Liver (tissue), 9 donors: ENCODE measurements around the gene TMEM126B. TPM values are rescaled to one million over a fixed set of nuclear protein-coding genes. Genes with fewer than 3 reads are reported as not detected.

ENCODE experiments used
- DNase-seq: peaks from one replicate; pipeline ENCODE4 v3.0.0-alpha.2; 2017; ENCODE audit warnings: low spot score
- H3K27ac ChIP-seq, 2 donors: one replicate each; pipeline ENCODE4 v1.7.0; 2013; ENCODE audit warnings: inconsistent platforms in 2 of 2, low read length in 2 of 2, control low read depth in 1 of 2, low read depth in 1 of 2, mild to moderate bottlenecking in 1 of 2
- H3K27me3 ChIP-seq, 4 donors: one replicate each; pipeline versions ENCODE4 v1.6.1 to v1.7.0; 2013; ENCODE audit warnings: low read length in 3 of 4, inconsistent platforms in 1 of 4, mild to moderate bottlenecking in 1 of 4, moderate library complexity in 1 of 4; ENCODE audit not compliant: control insufficient read depth in 4 of 4, insufficient read depth in 4 of 4
- H3K36me3 ChIP-seq, 4 donors: one replicate each; pipeline versions ENCODE4 v1.6.1 to v1.7.0; 2013; ENCODE audit warnings: low read length in 3 of 4, mild to moderate bottlenecking in 3 of 4, low read depth in 1 of 4, moderate library complexity in 1 of 4; ENCODE audit not compliant: control insufficient read depth in 4 of 4, insufficient read depth in 3 of 4
- H3K4me1 ChIP-seq, 4 donors: one replicate each; pipeline versions ENCODE4 v1.6.1 to v1.7.0; 2013; ENCODE audit warnings: low read length in 3 of 4, mild to moderate bottlenecking in 3 of 4, moderate library complexity in 1 of 4; ENCODE audit not compliant: control insufficient read depth in 4 of 4, insufficient read depth in 4 of 4
- H3K4me3 ChIP-seq, 3 donors: one replicate each; pipeline versions ENCODE4 v1.6.1 to v1.7.0; 2013; ENCODE audit warnings: low read length in 3 of 3, control low read depth in 1 of 3, low read depth in 1 of 3, mild to moderate bottlenecking in 1 of 3
- H3K9ac ChIP-seq, 2 donors: one replicate each; pipeline ENCODE4 v1.7.0; 2013; ENCODE audit warnings: low read length in 2 of 2, mild to moderate bottlenecking in 2 of 2, moderate library complexity in 2 of 2, control low read depth in 1 of 2, low read depth in 1 of 2
- H3K9me3 ChIP-seq, 4 donors: one replicate each; pipeline versions ENCODE4 v1.6.1 to v1.7.0; 2013; ENCODE audit warnings: low read length in 3 of 4; ENCODE audit not compliant: control insufficient read depth in 4 of 4
- EGR1 ChIP-seq, 2 donors: IDR thresholded peaks; 2 replicates each; pipeline ENCODE4 v1.6.1; 2016 to 2018; ENCODE audit warnings: antibody characterized with exemption in 2 of 2, low read depth in 2 of 2
- FOXA1 ChIP-seq: IDR thresholded peaks from 2 replicates; pipeline ENCODE4 v1.6.1; 2016; ENCODE audit warnings: antibody characterized with exemption
- FOXA2 ChIP-seq: IDR thresholded peaks from 2 replicates; pipeline ENCODE4 v1.6.1; 2016; ENCODE audit warnings: antibody characterized with exemption
- GABPA ChIP-seq, 2 donors: IDR thresholded peaks in 1 of 2; conservative IDR thresholded peaks in 1 of 2; 2 replicates each; pipeline ENCODE4 v1.6.1; 2016; ENCODE audit warnings: antibody characterized with exemption in 2 of 2, mild to moderate bottlenecking in 1 of 2, moderate library complexity in 1 of 2
- HNF4G ChIP-seq: IDR thresholded peaks from 2 replicates; pipeline ENCODE4 v1.6.1; 2016; ENCODE audit warnings: antibody characterized with exemption
- JUND ChIP-seq, 2 donors: IDR thresholded peaks; 2 replicates each; pipeline ENCODE4 v1.6.1; 2016; ENCODE audit warnings: antibody characterized with exemption in 2 of 2
- MAX ChIP-seq: IDR thresholded peaks from 2 replicates; pipeline ENCODE4 v1.6.1; 2016; ENCODE audit warnings: antibody characterized with exemption
- NR2F2 ChIP-seq: IDR thresholded peaks from 2 replicates; pipeline ENCODE4 v1.6.1; 2016; ENCODE audit warnings: antibody characterized with exemption
- RAD21 ChIP-seq, 2 donors: IDR thresholded peaks; 2 replicates each; pipeline ENCODE4 v1.6.1; 2016; ENCODE audit warnings: antibody characterized with exemption in 2 of 2, mild to moderate bottlenecking in 2 of 2
- REST ChIP-seq: IDR thresholded peaks from 2 replicates; pipeline ENCODE4 v1.6.1; 2016; ENCODE audit warnings: antibody characterized with exemption, mild to moderate bottlenecking
- RXRA ChIP-seq, 2 donors: IDR thresholded peaks; 2 replicates each; pipeline ENCODE4 v1.6.1; 2017 to 2018; ENCODE audit warnings: antibody characterized with exemption in 2 of 2, mild to moderate bottlenecking in 1 of 2
- SP1 ChIP-seq: IDR thresholded peaks from 2 replicates; pipeline ENCODE4 v1.6.1; 2018; ENCODE audit warnings: antibody characterized with exemption, mild to moderate bottlenecking
- TAF1 ChIP-seq: conservative IDR thresholded peaks from 2 replicates; pipeline ENCODE4 v1.6.1; 2016; ENCODE audit warnings: antibody characterized with exemption, mild to moderate bottlenecking
- YY1 ChIP-seq: IDR thresholded peaks from 2 replicates; pipeline ENCODE4 v1.6.1; 2016; ENCODE audit warnings: antibody characterized with exemption, mild to moderate bottlenecking
- ZBTB33 ChIP-seq: IDR thresholded peaks from 2 replicates; pipeline ENCODE4 v1.6.1; 2016; ENCODE audit warnings: antibody characterized with exemption
- WGBS: extraction: QIAGEN DNeasy Blood & Tissue Kit; methylation state at CpG from one replicate; pipeline ENCODE4 v1.1.7; 2013; 5-methylcytosine and 5-hydroxymethylcytosine counted together
- polyA plus RNA-seq, 2 donors: library from polyadenylated mRNA; stranded (reverse) in 1 of 2; unstranded in 1 of 2; fragments of 200-250 nt in 1 of 2; fragments of >200 nt in 1 of 2; fragmentation: Nextera tagmentation in 1 of 2; extraction: Ambion mirVana in 1 of 2; gene quantifications; one replicate each; pipeline versions ENCODE4 v1.2.1 to v1.2.3, GENCODE V29; 2013 to 2015
- total RNA-seq, 2 donors: library from RNA; depleted of rRNA; stranded (reverse); fragments of >200 nt; gene quantifications; one replicate each; pipeline ENCODE4 v1.2.3, GENCODE V29; 2014
- donor health status: healthy.
- donor health status: healthy.
- donor health status: healthy.
- donor health status: healthy.
- donor health status: healthy.

TMEM126B gene
- total and polyA plus RNA-seq, 4 donors, result 20.0 to 32.3 (median 26.9) TPM

- Histone ChIP-seq H3K36me3 (peaks cover 0 to 8% (median 3%) of the 10 kb centered on the region in 4 donors), H3K4me3 (peak within 1 kb of the TSS; percentile 89 to 99 (median 96)), H3K9ac (peak within 1 kb of the TSS; percentile 82 to 83), H3K4me1 (peaks cover 0 to 30% (median 18%) of the 10 kb centered on the region in 4 donors), H3K27me3 (no peaks in the 10 kb centered on the region), H3K27ac (peak within 1 kb of the TSS; percentile 92 to 96), H3K9me3 (no peaks in the 10 kb centered on the region)
- peak; percentile 94 for DNase-seq
- under 1% methylated on average over 67 of the region's 67 CpGs for WGBS
- TF ChIP-seq YY1 (peak; percentile 79), FOXA1 (no peak), SP1 (peak; percentile 33), NR2F2 (peak; percentile 24), MAX (no peak), REST (peak; percentile 64), RAD21 (IDR thresholded peaks at IDR 0.05) (no peak), ZBTB33 (peak; percentile 99), EGR1 (IDR thresholded peaks at IDR 0.05; ENCODE audit: low read depth in 2 of 2) (no peak), JUND (IDR thresholded peaks at IDR 0.05) (peak in 1 of 2 donors; percentile 25), TAF1 (peak; percentile 45), GABPA (IDR thresholded peaks at IDR 0.05 in 1 of 2, conservative IDR thresholded peaks at IDR 0.05 in 1 of 2) (peak; percentile 52 to 86), RXRA (IDR thresholded peaks at IDR 0.05) (peak in 1 of 2 donors; percentile 7), FOXA2 (no peak)
Measured at GRCh38 chr11:85664615-85665481, 36.5 kb downstream of the TMEM126B start, which contains the start of gene CREBZF. CREBZF (minus strand) TSS chr11:85665129; CDS start chr11:85664875, 254 bp downstream.

GRCh38 chr11:85665733-85666132, 37.3 kb downstream of the TMEM126B start:
- Histone ChIP-seq H3K4me1 (peaks cover 0 to 25% (median 18%) of the 10 kb centered on the region in 4 donors), H3K9ac (no peak overlapping the region), H3K36me3 (no peaks in the 10 kb centered on the region), H3K9me3 (no peaks in the 10 kb centered on the region), H3K27ac (no peak overlapping the region), H3K4me3 (peak overlapping the region in 1 of 3 donors; percentile 99), H3K27me3 (no peaks in the 10 kb centered on the region)
- 61% methylated on average over 5 of the region's 5 CpGs for WGBS
- no peak for DNase-seq
- TF ChIP-seq NR2F2 (no peak), FOXA1 (no peak), GABPA (IDR thresholded peaks at IDR 0.05 in 1 of 2, conservative IDR thresholded peaks at IDR 0.05 in 1 of 2) (no peak), MAX (no peak), YY1 (no peak), HNF4G (no peak), RXRA (IDR thresholded peaks at IDR 0.05) (no peak), ZBTB33 (no peak), EGR1 (IDR thresholded peaks at IDR 0.05; ENCODE audit: low read depth in 2 of 2) (no peak), JUND (IDR thresholded peaks at IDR 0.05) (no peak), REST (no peak), FOXA2 (no peak)
